ENCODE data around the gene ARL15. TPM values are rescaled to one million over a fixed set of nuclear protein-coding genes. Genes with fewer than 3 reads are reported as not detected.

ARL15 gene
- total RNA-seq, 6 donors from 2014 or later = 6.7 to 36.4 (median 20.7) TPM

DNA sequence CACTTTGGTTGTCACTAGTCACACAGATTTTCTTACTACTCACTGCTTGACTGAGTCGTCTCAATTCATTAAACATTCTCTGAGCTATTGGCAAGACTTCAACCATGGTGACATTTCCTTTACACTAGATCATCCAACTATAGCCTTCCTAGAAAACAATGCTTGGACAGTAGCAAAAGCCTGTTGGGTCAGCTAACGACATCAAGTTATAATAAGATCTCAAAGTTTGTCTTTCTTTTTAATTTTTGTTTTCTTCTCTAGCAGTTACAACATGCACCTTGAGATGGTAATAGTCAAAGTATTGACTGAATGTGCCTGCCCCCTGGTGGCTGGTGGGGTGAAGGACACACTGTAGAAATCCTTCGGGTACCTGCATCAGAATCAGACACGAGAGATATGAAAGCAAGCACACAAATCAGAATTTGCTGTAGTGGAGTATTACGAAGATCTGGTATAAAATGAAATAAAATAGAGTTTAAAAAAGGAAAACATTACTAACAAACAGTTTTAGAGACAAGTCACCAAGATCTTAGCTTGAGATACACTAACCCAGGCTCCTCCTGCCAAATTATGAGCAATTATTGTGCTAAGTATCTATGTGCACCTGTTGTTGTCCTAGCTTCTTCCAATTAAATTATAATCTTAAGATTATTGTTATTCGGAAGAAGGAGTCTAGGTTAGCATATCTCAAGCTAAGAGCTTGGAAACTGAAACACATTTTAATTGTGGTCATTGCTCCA, 81.2 kb downstream of the ARL15 start:
- no peaks in the 10 kb centered on the region for H3K36me3 ChIP-seq
- ATAC-seq (ENCODE audit: low FRiP score in 2 of 2) (peak; percentile 79 to 86), DNase-seq (peak in 1 of 2 donors; percentile 62)
- no peak overlapping the region for H3K27ac ChIP-seq
- H3K9me3 ChIP-seq = no peaks in the 10 kb centered on the region
- peaks cover 0 to 9% (median 2%) of the 10 kb centered on the region in 4 donors for H3K4me1 ChIP-seq
- WGBS, 2 donors = 11 to 12% methylated on average over 6 of the region's 6 CpGs
- TF ChIP-seq, protein P1, sequence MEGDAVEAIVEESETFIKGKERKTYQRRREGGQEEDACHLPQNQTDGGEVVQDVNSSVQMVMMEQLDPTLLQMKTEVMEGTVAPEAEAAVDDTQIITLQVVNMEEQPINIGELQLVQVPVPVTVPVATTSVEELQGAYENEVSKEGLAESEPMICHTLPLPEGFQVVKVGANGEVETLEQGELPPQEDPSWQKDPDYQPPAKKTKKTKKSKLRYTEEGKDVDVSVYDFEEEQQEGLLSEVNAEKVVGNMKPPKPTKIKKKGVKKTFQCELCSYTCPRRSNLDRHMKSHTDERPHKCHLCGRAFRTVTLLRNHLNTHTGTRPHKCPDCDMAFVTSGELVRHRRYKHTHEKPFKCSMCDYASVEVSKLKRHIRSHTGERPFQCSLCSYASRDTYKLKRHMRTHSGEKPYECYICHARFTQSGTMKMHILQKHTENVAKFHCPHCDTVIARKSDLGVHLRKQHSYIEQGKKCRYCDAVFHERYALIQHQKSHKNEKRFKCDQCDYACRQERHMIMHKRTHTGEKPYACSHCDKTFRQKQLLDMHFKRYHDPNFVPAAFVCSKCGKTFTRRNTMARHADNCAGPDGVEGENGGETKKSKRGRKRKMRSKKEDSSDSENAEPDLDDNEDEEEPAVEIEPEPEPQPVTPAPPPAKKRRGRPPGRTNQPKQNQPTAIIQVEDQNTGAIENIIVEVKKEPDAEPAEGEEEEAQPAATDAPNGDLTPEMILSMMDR (IDR thresholded peaks at IDR 0.05) = peak; percentile 62 to 95 (median 83)
- no peak for TF ChIP-seq POLR2AphosphoS5 (IDR thresholded peaks at IDR 0.05)
- no peak overlapping the region for H3K4me3 ChIP-seq
- H3K27me3 ChIP-seq = no peaks in the 10 kb centered on the region

DNA sequence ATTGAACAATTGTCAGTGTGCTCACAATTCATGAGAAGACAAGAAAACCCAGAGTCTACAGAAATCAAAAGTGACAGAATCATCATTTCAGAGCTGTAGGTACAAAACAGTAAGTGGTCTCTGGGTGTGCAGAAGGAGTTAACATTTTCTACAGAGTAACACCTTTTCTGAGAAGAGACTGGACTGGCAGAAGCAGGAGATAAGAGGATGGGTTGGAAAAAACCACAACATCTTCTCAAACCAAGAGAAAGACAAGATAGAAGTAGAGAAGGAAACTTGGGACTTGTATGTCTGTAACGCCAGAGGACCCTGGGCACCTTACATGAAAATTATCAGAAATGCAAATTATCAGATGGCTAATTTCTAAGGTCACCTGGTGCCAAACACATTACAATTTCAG, 82.6 kb downstream of the ARL15 start:
- no peaks in the 10 kb centered on the region for H3K36me3 ChIP-seq
- no peak overlapping the region for H3K4me3 ChIP-seq
- WGBS, 2 donors = 95 to 96% methylated on average over 1 of the region's 1 CpG
- H3K4me1 ChIP-seq = peaks cover 0 to 9% (median 2%) of the 10 kb centered on the region in 4 donors
- ATAC-seq (ENCODE audit: low FRiP score in 2 of 2) (no peak), DNase-seq (no peak)
- no peaks in the 10 kb centered on the region for H3K27me3 ChIP-seq
- H3K27ac ChIP-seq = no peak overlapping the region
- TF ChIP-seq EP300 (IDR thresholded peaks at IDR 0.05) (no peak), POLR2AphosphoS5 (IDR thresholded peaks at IDR 0.05) (no peak), POLR2A (IDR thresholded peaks at IDR 0.05) (no peak)
- TF ChIP-seq, protein P1 (IDR thresholded peaks at IDR 0.05) = no peak
- H3K9me3 ChIP-seq = no peaks in the 10 kb centered on the region

DNA sequence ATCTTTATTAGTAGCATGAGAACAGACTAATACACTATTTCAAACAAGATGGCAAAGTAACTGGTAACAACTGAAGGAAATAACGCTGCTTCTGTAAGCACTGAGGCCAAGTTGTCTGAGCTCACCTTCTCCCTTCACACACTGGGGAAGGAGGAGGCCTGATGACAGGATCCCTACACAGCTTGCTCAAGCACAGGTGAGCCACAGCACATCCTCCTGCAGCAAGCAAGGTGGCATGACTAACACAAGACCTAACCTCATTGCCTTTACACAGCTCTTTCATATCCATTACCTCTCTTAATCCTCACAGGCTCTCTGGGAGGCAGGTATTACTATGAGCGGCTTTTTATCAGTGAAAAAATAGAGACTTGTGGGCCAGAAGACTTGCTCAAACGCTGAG, 83.3 kb downstream of the ARL15 start:
- Histone ChIP-seq H3K9me3 (no peaks in the 10 kb centered on the region), H3K4me3 (no peak overlapping the region), H3K4me1 (peaks cover 0 to 9% (median 2%) of the 10 kb centered on the region in 4 donors), H3K27me3 (no peaks in the 10 kb centered on the region), H3K36me3 (no peaks in the 10 kb centered on the region), H3K27ac (no peak overlapping the region)
- WGBS, 2 donors = 89 to 95% methylated on average over 3 of the region's 3 CpGs
- TF ChIP-seq EP300 (IDR thresholded peaks at IDR 0.05) (no peak), POLR2A (IDR thresholded peaks at IDR 0.05) (no peak), POLR2AphosphoS5 (IDR thresholded peaks at IDR 0.05) (no peak)
- TF ChIP-seq, protein P1 (IDR thresholded peaks at IDR 0.05) = no peak
- ATAC-seq (ENCODE audit: low FRiP score in 2 of 2) (no peak), DNase-seq (no peak)

DNA sequence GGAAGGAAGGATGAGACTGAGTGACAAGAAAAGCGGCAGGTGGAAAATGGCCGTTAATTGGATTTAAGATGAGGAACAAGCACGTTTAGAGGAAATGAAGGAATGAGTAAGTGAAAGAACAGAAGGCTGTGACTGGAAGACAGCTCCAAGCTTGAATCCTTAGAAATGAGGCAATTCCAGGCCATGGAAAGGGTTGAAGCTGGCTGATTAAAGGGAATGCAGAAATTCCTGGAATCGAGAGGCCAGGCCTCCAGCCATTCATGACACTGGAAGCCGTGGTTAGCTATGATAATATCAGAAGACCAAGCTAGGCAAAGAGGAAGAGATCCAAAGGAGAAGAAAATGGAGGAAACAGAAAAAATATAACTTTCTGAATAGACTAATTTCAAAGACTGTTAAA, 84.2 kb downstream of the ARL15 start:
- 80 to 89% methylated on average over 5 of the region's 5 CpGs for WGBS, 2 donors
- no peaks in the 10 kb centered on the region for H3K27me3 ChIP-seq
- no peaks in the 10 kb centered on the region for H3K9me3 ChIP-seq
- no peaks in the 10 kb centered on the region for H3K36me3 ChIP-seq
- TF ChIP-seq EP300 (IDR thresholded peaks at IDR 0.05) (no peak), POLR2A (IDR thresholded peaks at IDR 0.05) (no peak), POLR2AphosphoS5 (IDR thresholded peaks at IDR 0.05) (no peak)
- TF ChIP-seq, protein P1 (IDR thresholded peaks at IDR 0.05) = no peak
- no peak overlapping the region for H3K4me3 ChIP-seq
- ATAC-seq (ENCODE audit: low FRiP score in 2 of 2) (no peak), DNase-seq (no peak)
- peaks cover 0 to 10% (median 2%) of the 10 kb centered on the region in 4 donors for H3K4me1 ChIP-seq
- H3K27ac ChIP-seq = no peak overlapping the region

Measured in upper lobe of left lung (tissue), 6 donors.